ENCODE results near the gene PES1.
A peak's percentile ranks its signal among the peaks of the same experiment; 100 is the strongest.

GRCh38 chr22:30635273-30636225, 43.8 kb upstream of the PES1 start, which contains the start of gene SLC35E4:
- TF ChIP-seq REST (IDR thresholded peaks at IDR 0.05; ENCODE audit: low read depth) (no peak), CREB1 (IDR thresholded peaks at IDR 0.05; ENCODE audit: low read depth) (no peak), RAD21 (IDR thresholded peaks at IDR 0.05; ENCODE audit: low read depth) (no peak), CEBPB (IDR thresholded peaks at IDR 0.05) (no peak), TEAD4 (IDR thresholded peaks at IDR 0.05) (no peak), EP300 (IDR thresholded peaks at IDR 0.05; ENCODE audit: borderline replicate concordance) (0 out of 2 replicates have a peak, but pooled peaks have one; percentile 17), NFIC (IDR thresholded peaks at IDR 0.05) (peak; percentile 66; the same call in 1 of the 2 replicates), USF1 (IDR thresholded peaks at IDR 0.05) (peak; percentile 32; the same call in 1 of the 2 replicates)

Data from Ishikawa (cell line).